HepG2 (cell line): ENCODE measurements around the gene DYNC2H1. TPM values are rescaled to one million over a fixed set of nuclear protein-coding genes. Genes with fewer than 3 reads are reported as not detected.

ENCODE experiments used
- GTF2F1 ChIP-seq: fragments of 150-350 bp; IDR thresholded peaks from 2 replicates; pipeline ENCODE4 v1.6.1; 2014; ENCODE audit warnings: low read length
- MTA3 ChIP-seq: sonication (generic); formaldehyde crosslinking; IDR thresholded peaks from 2 replicates; pipeline ENCODE4 v1.4.0; 2020; ENCODE audit warnings: missing genetic modification reagents
- RFX3 ChIP-seq: IDR thresholded peaks from 2 replicates; pipeline ENCODE4 v1.6.1; 2016; ENCODE audit warnings: missing biosample characterization, missing genetic modification reagents
- SOX13 ChIP-seq, 3 experiments: fragments of 450-650 bp in 1 of 3; sonication (generic) in 1 of 3; formaldehyde crosslinking in 1 of 3; IDR thresholded peaks in 2 of 3; conservative IDR thresholded peaks in 1 of 3; 2 replicates each; pipeline versions ENCODE4 v1.5.0 to v1.6.1; 2016 to 2020; ENCODE audit warnings: antibody characterized with exemption in 1 of 3, mild to moderate bottlenecking in 1 of 3, missing compliant biosample characterization in 1 of 3, missing genetic modification reagents in 1 of 3, moderate library complexity in 1 of 3
- SOX6 ChIP-seq, 2 experiments: fragments of 450-650 bp in 1 of 2; sonication (generic) in 1 of 2; formaldehyde crosslinking in 1 of 2; IDR thresholded peaks; 2 replicates each; pipeline versions ENCODE4 v1.4.0 to v1.6.1; 2017 to 2020; ENCODE audit warnings: antibody characterized with exemption in 1 of 2, mild to moderate bottlenecking in 1 of 2, missing genetic modification reagents in 1 of 2
- SP5 ChIP-seq: IDR thresholded peaks from 2 replicates; pipeline ENCODE4 v1.6.1; 2016; ENCODE audit warnings: low read depth, borderline replicate concordance
- ZBTB42 ChIP-seq: sonication (generic); formaldehyde crosslinking; IDR thresholded peaks from 2 replicates; pipeline ENCODE4 v1.5.0; 2020; ENCODE audit warnings: mild to moderate bottlenecking, missing genetic modification reagents
- ZC3H4 ChIP-seq: sonication (generic); formaldehyde crosslinking; IDR thresholded peaks from 2 replicates; pipeline ENCODE4 v1.4.0; 2020; ENCODE audit warnings: missing genetic modification reagents, borderline replicate concordance
- ZNF282 ChIP-seq: fragments of 450-650 bp; IDR thresholded peaks from 2 replicates; pipeline ENCODE4 v1.6.1; 2018; ENCODE audit not compliant: partially characterized antibody
- ZNF773 ChIP-seq: sonication (generic); formaldehyde crosslinking; IDR thresholded peaks from 2 replicates; pipeline ENCODE4 v1.4.0; 2020; ENCODE audit warnings: missing genetic modification reagents, borderline replicate concordance
- polyA plus RNA-seq, 8 experiments: library from polyadenylated mRNA; depleted of rRNA in 3 of 8; stranded (reverse) in 7 of 8; unstranded in 1 of 8; fragments of >200 nt; fragmentation: Illumina TruSeq in 4 of 8; extraction: Trizol in 4 of 8; gene quantifications; 2 replicates each; pipeline versions ENCODE4 v1.2.1 to v1.2.3, GENCODE V29; 2011 to 2016; ENCODE audit warnings: low read depth in 4 of 8, missing spikeins in 1 of 8, mixed read lengths in 1 of 8; ENCODE audit not compliant: insufficient read depth in 1 of 8
- total RNA-seq, 5 experiments: library from RNA; depleted of rRNA; stranded (reverse); fragments of >200 nt; fragmentation: Illumina TruSeq; extraction: Trizol; gene quantifications; 2 replicates each; pipeline ENCODE4 v1.2.3, GENCODE V29; 2016; ENCODE audit warnings: low read depth in 1 of 5
- TF ChIP-seq, protein P1 (sequence below): sonication (generic); formaldehyde crosslinking; IDR thresholded peaks from 2 replicates; pipeline ENCODE4 v1.5.0; 2020; ENCODE audit warnings: mild to moderate bottlenecking, missing genetic modification reagents, moderate library complexity
- TF ChIP-seq, protein P2 (sequence below): sonication (generic); formaldehyde crosslinking; IDR thresholded peaks from 2 replicates; pipeline ENCODE4 v1.5.0; 2020; ENCODE audit warnings: mild to moderate bottlenecking, missing genetic modification reagents
- TF ChIP-seq, protein P3 (sequence below): sonication (generic); formaldehyde crosslinking; IDR thresholded peaks from 2 replicates; pipeline ENCODE4 v1.5.1; 2020; ENCODE audit warnings: missing genetic modification reagents, mild to moderate bottlenecking, borderline replicate concordance
- TF ChIP-seq, protein P4 (sequence below): sonication (generic); formaldehyde crosslinking; IDR thresholded peaks from 2 replicates; pipeline ENCODE4 v1.4.0; 2020; ENCODE audit warnings: missing genetic modification reagents, borderline replicate concordance
- TF ChIP-seq, protein P5 (sequence below): IDR thresholded peaks from 2 replicates; pipeline ENCODE4 v1.6.1; 2016; ENCODE audit warnings: missing biosample characterization, missing genetic modification reagents, low read depth
- TF ChIP-seq, protein P6 (sequence below): sonication (generic); formaldehyde crosslinking; IDR thresholded peaks from 2 replicates; pipeline ENCODE4 v1.5.0; 2020; ENCODE audit warnings: mild to moderate bottlenecking, low read depth, missing genetic modification reagents, borderline replicate concordance

The DYNC2H1 gene
- total and polyA plus RNA-seq, 2 of the 13 experiments (the other 11 are each of a cell fraction or from before 2014, with no cell fraction given): 0.49 to 0.66 TPM

DNA sequence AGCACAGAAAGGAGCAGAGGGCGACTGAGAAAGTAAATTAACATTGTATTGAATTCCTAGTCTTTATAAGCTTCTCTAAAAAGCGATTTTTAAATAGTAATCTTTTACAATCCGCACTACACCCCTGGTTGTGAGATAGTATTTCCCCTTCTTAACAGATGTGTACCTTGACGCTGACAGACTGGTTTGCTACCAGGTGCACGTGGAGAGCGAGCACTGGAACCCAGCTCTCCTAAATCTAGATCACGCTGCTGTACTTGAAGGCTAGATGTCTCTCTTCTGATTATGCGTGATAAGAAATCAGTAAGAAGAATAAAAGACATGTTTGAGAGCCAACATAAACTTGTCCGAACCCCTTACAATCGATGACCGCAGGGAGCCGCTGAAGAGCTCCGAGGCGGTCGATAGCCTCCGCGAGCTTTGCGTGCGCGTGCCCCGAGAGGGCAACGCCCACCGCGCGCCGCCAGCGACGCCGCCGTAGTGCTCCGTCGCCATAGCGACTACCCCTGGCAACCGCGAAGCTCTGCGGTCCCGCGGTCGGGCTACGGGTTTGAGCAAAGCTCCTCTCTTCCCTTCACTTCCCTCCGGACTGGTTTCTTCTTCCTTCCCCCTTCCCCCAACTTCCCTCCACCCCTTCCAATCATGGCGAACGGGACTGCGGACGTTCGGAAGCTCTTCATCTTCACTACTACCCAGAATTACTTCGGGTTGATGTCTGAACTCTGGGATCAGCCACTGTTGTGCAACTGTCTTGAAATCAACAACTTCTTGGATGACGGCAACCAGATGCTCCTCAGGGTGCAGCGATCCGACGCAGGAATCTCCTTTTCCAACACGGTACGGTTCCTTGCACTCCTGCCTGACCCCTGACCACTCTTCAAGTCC is at the start of gene DYNC2H1 (continued):
- TF ChIP-seq, protein P1, sequence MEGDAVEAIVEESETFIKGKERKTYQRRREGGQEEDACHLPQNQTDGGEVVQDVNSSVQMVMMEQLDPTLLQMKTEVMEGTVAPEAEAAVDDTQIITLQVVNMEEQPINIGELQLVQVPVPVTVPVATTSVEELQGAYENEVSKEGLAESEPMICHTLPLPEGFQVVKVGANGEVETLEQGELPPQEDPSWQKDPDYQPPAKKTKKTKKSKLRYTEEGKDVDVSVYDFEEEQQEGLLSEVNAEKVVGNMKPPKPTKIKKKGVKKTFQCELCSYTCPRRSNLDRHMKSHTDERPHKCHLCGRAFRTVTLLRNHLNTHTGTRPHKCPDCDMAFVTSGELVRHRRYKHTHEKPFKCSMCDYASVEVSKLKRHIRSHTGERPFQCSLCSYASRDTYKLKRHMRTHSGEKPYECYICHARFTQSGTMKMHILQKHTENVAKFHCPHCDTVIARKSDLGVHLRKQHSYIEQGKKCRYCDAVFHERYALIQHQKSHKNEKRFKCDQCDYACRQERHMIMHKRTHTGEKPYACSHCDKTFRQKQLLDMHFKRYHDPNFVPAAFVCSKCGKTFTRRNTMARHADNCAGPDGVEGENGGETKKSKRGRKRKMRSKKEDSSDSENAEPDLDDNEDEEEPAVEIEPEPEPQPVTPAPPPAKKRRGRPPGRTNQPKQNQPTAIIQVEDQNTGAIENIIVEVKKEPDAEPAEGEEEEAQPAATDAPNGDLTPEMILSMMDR (CRISPR knock-in tag): peak; percentile 72
- TF ChIP-seq, protein P2, sequence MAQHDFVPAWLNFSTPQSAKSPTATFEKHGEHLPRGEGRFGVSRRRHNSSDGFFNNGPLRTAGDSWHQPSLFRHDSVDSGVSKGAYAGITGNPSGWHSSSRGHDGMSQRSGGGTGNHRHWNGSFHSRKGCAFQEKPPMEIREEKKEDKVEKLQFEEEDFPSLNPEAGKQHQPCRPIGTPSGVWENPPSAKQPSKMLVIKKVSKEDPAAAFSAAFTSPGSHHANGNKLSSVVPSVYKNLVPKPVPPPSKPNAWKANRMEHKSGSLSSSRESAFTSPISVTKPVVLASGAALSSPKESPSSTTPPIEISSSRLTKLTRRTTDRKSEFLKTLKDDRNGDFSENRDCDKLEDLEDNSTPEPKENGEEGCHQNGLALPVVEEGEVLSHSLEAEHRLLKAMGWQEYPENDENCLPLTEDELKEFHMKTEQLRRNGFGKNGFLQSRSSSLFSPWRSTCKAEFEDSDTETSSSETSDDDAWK (CRISPR knock-in tag): no peak
- TF ChIP-seq ZNF282 (no peak), MTA3 (no peak), SOX6 (IDR thresholded peaks at IDR 0.05) (no peak), SOX6 (CRISPR knock-in tag; IDR thresholded peaks at IDR 0.05) (peak; percentile 49; the same call in 1 of the 2 replicates), ZNF773 (no peak), ZC3H4 (CRISPR knock-in tag) (no peak), RFX3 (CRISPR knock-in tag) (peak; percentile 97), ZBTB42 (CRISPR knock-in tag) (no peak), SOX13 (IDR thresholded peaks at IDR 0.05) (no peak), SOX13 (CRISPR knock-in tag; conservative IDR thresholded peaks at IDR 0.05 in 1 of 2, IDR thresholded peaks at IDR 0.05 in 1 of 2) (0 out of 4 replicates have a peak, but pooled peaks of 1 of the 2 experiments have one; percentile 13), GTF2F1 (no peak), SP5 (no peak)
- TF ChIP-seq, protein P3, sequence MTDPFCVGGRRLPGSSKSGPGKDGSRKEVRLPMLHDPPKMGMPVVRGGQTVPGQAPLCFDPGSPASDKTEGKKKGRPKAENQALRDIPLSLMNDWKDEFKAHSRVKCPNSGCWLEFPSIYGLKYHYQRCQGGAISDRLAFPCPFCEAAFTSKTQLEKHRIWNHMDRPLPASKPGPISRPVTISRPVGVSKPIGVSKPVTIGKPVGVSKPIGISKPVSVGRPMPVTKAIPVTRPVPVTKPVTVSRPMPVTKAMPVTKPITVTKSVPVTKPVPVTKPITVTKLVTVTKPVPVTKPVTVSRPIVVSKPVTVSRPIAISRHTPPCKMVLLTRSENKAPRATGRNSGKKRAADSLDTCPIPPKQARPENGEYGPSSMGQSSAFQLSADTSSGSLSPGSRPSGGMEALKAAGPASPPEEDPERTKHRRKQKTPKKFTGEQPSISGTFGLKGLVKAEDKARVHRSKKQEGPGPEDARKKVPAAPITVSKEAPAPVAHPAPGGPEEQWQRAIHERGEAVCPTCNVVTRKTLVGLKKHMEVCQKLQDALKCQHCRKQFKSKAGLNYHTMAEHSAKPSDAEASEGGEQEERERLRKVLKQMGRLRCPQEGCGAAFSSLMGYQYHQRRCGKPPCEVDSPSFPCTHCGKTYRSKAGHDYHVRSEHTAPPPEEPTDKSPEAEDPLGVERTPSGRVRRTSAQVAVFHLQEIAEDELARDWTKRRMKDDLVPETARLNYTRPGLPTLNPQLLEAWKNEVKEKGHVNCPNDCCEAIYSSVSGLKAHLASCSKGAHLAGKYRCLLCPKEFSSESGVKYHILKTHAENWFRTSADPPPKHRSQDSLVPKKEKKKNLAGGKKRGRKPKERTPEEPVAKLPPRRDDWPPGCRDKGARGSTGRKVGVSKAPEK (CRISPR knock-in tag): no peak
- TF ChIP-seq, protein P4, sequence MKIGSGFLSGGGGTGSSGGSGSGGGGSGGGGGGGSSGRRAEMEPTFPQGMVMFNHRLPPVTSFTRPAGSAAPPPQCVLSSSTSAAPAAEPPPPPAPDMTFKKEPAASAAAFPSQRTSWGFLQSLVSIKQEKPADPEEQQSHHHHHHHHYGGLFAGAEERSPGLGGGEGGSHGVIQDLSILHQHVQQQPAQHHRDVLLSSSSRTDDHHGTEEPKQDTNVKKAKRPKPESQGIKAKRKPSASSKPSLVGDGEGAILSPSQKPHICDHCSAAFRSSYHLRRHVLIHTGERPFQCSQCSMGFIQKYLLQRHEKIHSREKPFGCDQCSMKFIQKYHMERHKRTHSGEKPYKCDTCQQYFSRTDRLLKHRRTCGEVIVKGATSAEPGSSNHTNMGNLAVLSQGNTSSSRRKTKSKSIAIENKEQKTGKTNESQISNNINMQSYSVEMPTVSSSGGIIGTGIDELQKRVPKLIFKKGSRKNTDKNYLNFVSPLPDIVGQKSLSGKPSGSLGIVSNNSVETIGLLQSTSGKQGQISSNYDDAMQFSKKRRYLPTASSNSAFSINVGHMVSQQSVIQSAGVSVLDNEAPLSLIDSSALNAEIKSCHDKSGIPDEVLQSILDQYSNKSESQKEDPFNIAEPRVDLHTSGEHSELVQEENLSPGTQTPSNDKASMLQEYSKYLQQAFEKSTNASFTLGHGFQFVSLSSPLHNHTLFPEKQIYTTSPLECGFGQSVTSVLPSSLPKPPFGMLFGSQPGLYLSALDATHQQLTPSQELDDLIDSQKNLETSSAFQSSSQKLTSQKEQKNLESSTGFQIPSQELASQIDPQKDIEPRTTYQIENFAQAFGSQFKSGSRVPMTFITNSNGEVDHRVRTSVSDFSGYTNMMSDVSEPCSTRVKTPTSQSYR (CRISPR knock-in tag): no peak
- TF ChIP-seq, protein P5, sequence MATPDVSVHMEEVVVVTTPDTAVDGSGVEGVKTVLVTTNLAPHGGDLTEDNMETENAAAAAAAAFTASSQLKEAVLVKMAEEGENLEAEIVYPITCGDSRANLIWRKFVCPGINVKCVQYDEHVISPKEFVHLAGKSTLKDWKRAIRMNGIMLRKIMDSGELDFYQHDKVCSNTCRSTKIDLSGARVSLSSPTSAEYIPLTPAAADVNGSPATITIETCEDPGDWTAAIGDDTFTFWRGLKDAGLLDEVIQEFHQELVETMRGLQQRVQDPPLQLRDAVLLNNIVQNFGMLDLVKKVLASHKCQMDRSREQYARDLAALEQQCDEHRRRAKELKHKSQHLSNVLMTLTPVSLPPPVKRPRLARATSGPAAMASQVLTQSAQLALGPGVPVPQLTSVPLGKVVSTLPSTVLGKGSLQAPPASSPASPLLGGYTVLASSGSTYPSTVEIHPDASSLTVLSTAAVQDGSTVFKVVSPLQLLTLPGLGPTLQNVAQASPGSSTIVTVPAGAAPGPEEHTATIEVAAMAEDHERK (CRISPR knock-in tag): peak; percentile 94
- TF ChIP-seq, protein P6, sequence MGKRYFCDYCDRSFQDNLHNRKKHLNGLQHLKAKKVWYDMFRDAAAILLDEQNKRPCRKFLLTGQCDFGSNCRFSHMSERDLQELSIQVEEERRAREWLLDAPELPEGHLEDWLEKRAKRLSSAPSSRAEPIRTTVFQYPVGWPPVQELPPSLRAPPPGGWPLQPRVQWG (CRISPR knock-in tag): no peak
